Trophoblast cell (in vitro differentiated cells and primary cell): ENCODE data around the gene ROBO4.

Source experiments
- DNase-seq, 2 donors: peaks; one replicate each; pipeline ENCODE4 v3.0.0-alpha.2; 2016
- H2AFZ ChIP-seq: 2 replicates; pipeline ENCODE4 v1.6.1; 2013; ENCODE audit warnings: low read length, moderate library complexity, mild to moderate bottlenecking; ENCODE audit not compliant: insufficient read depth, poor library complexity
- H2AK5ac ChIP-seq: 2 replicates; pipeline ENCODE4 v1.6.1; 2013; ENCODE audit warnings: mild to moderate bottlenecking, low read length
- H2BK120ac ChIP-seq: 2 replicates; pipeline ENCODE4 v1.6.1; 2013; ENCODE audit warnings: low read length, mild to moderate bottlenecking, moderate library complexity; ENCODE audit not compliant: insufficient read depth, poor library complexity
- H2BK12ac ChIP-seq: 2 replicates; pipeline ENCODE4 v1.6.1; 2013; ENCODE audit warnings: mild to moderate bottlenecking, low read length, moderate library complexity
- H2BK5ac ChIP-seq: 2 replicates; pipeline ENCODE4 v1.6.1; 2013; ENCODE audit warnings: low read length, low read depth, moderate library complexity, mild to moderate bottlenecking; ENCODE audit not compliant: poor library complexity
- H3K14ac ChIP-seq: 2 replicates; pipeline ENCODE4 v1.6.1; 2013; ENCODE audit warnings: mild to moderate bottlenecking, low read length
- H3K18ac ChIP-seq: 2 replicates; pipeline ENCODE4 v1.6.1; 2013; ENCODE audit warnings: mild to moderate bottlenecking, low read length
- H3K23ac ChIP-seq: 2 replicates; pipeline ENCODE4 v1.6.1; 2013; ENCODE audit warnings: low read length
- H3K27ac ChIP-seq: 2 replicates; pipeline ENCODE4 v1.5.1; 2013; ENCODE audit warnings: low read depth, mild to moderate bottlenecking, inconsistent platforms, low read length, moderate library complexity
- H3K27me3 ChIP-seq: 2 replicates; pipeline ENCODE4 v1.6.1; 2013; ENCODE audit warnings: inconsistent platforms, mild to moderate bottlenecking, low read length, moderate library complexity; ENCODE audit not compliant: insufficient read depth
- H3K36me3 ChIP-seq, 2 experiments: 1 replicate in 1 of 2; 2 replicates in 1 of 2; pipeline ENCODE4 v1.6.1; 2013; ENCODE audit warnings: low read length in 2 of 2, mild to moderate bottlenecking in 2 of 2, moderate library complexity in 1 of 2; ENCODE audit not compliant: insufficient read depth in 2 of 2, control insufficient read depth in 1 of 2
- H3K4ac ChIP-seq: 2 replicates; pipeline ENCODE4 v1.6.1; 2013; ENCODE audit warnings: low read depth, mild to moderate bottlenecking, low read length, moderate library complexity
- H3K4me1 ChIP-seq, 2 experiments: 1 replicate in 1 of 2; 2 replicates in 1 of 2; pipeline ENCODE4 v1.6.1; 2013; ENCODE audit warnings: low read length in 2 of 2, mild to moderate bottlenecking in 2 of 2, moderate library complexity in 1 of 2; ENCODE audit not compliant: insufficient read depth in 2 of 2, control insufficient read depth in 1 of 2
- H3K4me2 ChIP-seq: 2 replicates; pipeline ENCODE4 v1.6.1; 2013; ENCODE audit warnings: inconsistent platforms, mild to moderate bottlenecking, low read length, moderate library complexity
- H3K4me3 ChIP-seq: 2 replicates; pipeline ENCODE4 v1.5.1; 2013; ENCODE audit warnings: mild to moderate bottlenecking, low read depth, low read length, inconsistent platforms
- H3K79me1 ChIP-seq: one replicate; pipeline ENCODE4 v1.6.1; 2013; ENCODE audit warnings: low read length
- H3K79me2 ChIP-seq: 2 replicates; pipeline ENCODE4 v1.6.1; 2013; ENCODE audit warnings: low read length, mild to moderate bottlenecking; ENCODE audit not compliant: control insufficient read depth, insufficient read depth, poor library complexity
- H3K9ac ChIP-seq: 2 replicates; pipeline ENCODE4 v1.6.1; 2013; ENCODE audit warnings: mild to moderate bottlenecking, low read length
- H3K9me3 ChIP-seq: 2 replicates; pipeline ENCODE4 v1.6.1; 2013; ENCODE audit warnings: low read depth, mild to moderate bottlenecking, control low read depth, inconsistent platforms, low read length; ENCODE audit not compliant: insufficient read depth
- H4K12ac ChIP-seq: 2 replicates; pipeline ENCODE4 v1.6.1; 2013; ENCODE audit warnings: low read depth, mild to moderate bottlenecking, low read length, moderate library complexity
- H4K8ac ChIP-seq: 2 replicates; pipeline ENCODE4 v1.6.1; 2013; ENCODE audit warnings: low read depth, mild to moderate bottlenecking, low read length, moderate library complexity
- H4K91ac ChIP-seq: one replicate; pipeline ENCODE4 v1.6.1; 2013; ENCODE audit warnings: low read depth, mild to moderate bottlenecking, low read length, moderate library complexity
- whole genome bisulfite sequencing: extraction: QIAGEN DNeasy Blood & Tissue Kit; methylation state at CpG from one replicate; pipeline ENCODE4 v1.1.7; 2013; ENCODE audit warnings: missing lambda C conversion rate; ENCODE audit not compliant: insufficient read length, insufficient coverage; ENCODE audit errors: extremely low coverage; 5-methylcytosine and 5-hydroxymethylcytosine counted together

The ROBO4 gene

GRCh38 chr11:124839128-124839971 lies 58.3 kb downstream of the ROBO4 start:
- H3K4me2 ChIP-seq, result peak overlapping the region; percentile 61
- DNase-seq, result peak in 1 of 2 donors; percentile 30
- H2BK5ac ChIP-seq, result no peak overlapping the region
- no peak overlapping the region for H3K27ac ChIP-seq
- H2AK5ac ChIP-seq, result no peak overlapping the region
- H3K36me3 ChIP-seq, result no peaks in the 10 kb centered on the region
- H3K79me1 ChIP-seq, result no peaks in the 10 kb centered on the region
- no peak overlapping the region for H3K18ac ChIP-seq
- no peak overlapping the region for H2BK120ac ChIP-seq
- H2BK12ac ChIP-seq, result no peak overlapping the region
- peak overlapping the region; percentile 26 for H2AFZ ChIP-seq
- H4K12ac ChIP-seq, result no peak overlapping the region
- no peak overlapping the region for H4K91ac ChIP-seq
- peaks cover 53% of the 10 kb centered on the region for H3K27me3 ChIP-seq
- peaks cover 4 to 7% of the 10 kb centered on the region in 2 experiments for H3K4me1 ChIP-seq
- H3K14ac ChIP-seq, result no peak overlapping the region
- H3K23ac ChIP-seq, result no peak overlapping the region
- H3K4ac ChIP-seq, result no peak overlapping the region
- no CpG with 5 or more reads among the region's 87 CpGs for WGBS
- peaks cover 6% of the 10 kb centered on the region for H3K9me3 ChIP-seq
- H3K4me3 ChIP-seq, result no peak overlapping the region
- H3K9ac ChIP-seq, result no peak overlapping the region
- no peak overlapping the region for H4K8ac ChIP-seq
- no peaks in the 10 kb centered on the region for H3K79me2 ChIP-seq

GRCh38 chr11:124838805-124839127 lies 58.9 kb downstream of the ROBO4 start:
- DNase-seq, result no peak
- H2BK5ac ChIP-seq, result no peak overlapping the region
- peaks cover 4 to 7% of the 10 kb centered on the region in 2 experiments for H3K4me1 ChIP-seq
- no peak overlapping the region for H2AFZ ChIP-seq
- peaks cover 6% of the 10 kb centered on the region for H3K9me3 ChIP-seq
- H3K36me3 ChIP-seq, result no peaks in the 10 kb centered on the region
- no peaks in the 10 kb centered on the region for H3K79me1 ChIP-seq
- peaks cover 48% of the 10 kb centered on the region for H3K27me3 ChIP-seq
- H3K4me2 ChIP-seq, result no peak overlapping the region
- H4K8ac ChIP-seq, result no peak overlapping the region
- no peak overlapping the region for H3K23ac ChIP-seq
- no peak overlapping the region for H2BK120ac ChIP-seq
- H3K14ac ChIP-seq, result no peak overlapping the region
- no peak overlapping the region for H3K9ac ChIP-seq
- no peak overlapping the region for H4K91ac ChIP-seq
- WGBS, result no CpG with 5 or more reads among the region's 5 CpGs
- no peak overlapping the region for H3K27ac ChIP-seq
- no peaks in the 10 kb centered on the region for H3K79me2 ChIP-seq
- no peak overlapping the region for H2AK5ac ChIP-seq
- no peak overlapping the region for H3K4me3 ChIP-seq
- H4K12ac ChIP-seq, result no peak overlapping the region
- H3K4ac ChIP-seq, result no peak overlapping the region
- no peak overlapping the region for H2BK12ac ChIP-seq
- H3K18ac ChIP-seq, result no peak overlapping the region

GRCh38 chr11:124837491-124837856 lies 60.2 kb downstream of the ROBO4 start:
- Histone ChIP-seq H3K79me2 (no peaks in the 10 kb centered on the region), H2AFZ (no peak overlapping the region), H3K23ac (no peak overlapping the region), H4K8ac (no peak overlapping the region), H2AK5ac (no peak overlapping the region), H3K4me1 (peaks cover 4 to 7% of the 10 kb centered on the region in 2 experiments), H2BK12ac (no peak overlapping the region), H3K4ac (no peak overlapping the region), H3K14ac (no peak overlapping the region), H3K79me1 (no peaks in the 10 kb centered on the region), H3K18ac (no peak overlapping the region), H3K27me3 (peaks cover 35% of the 10 kb centered on the region), H2BK120ac (no peak overlapping the region), H2BK5ac (no peak overlapping the region), H4K12ac (no peak overlapping the region), H3K4me3 (no peak overlapping the region), H3K27ac (no peak overlapping the region), H3K4me2 (no peak overlapping the region), H3K36me3 (no peaks in the 10 kb centered on the region), H3K9ac (no peak overlapping the region), H3K9me3 (peaks cover 4% of the 10 kb centered on the region), H4K91ac (no peak overlapping the region)
- DNase-seq, result peak; percentile 71 to 92
- WGBS, result no CpG with 5 or more reads among the region's 3 CpGs

GRCh38 chr11:124835918-124836317 lies 61.7 kb downstream of the ROBO4 start:
- no peak overlapping the region for H4K12ac ChIP-seq
- no peak overlapping the region for H3K4ac ChIP-seq
- H2BK12ac ChIP-seq, result no peak overlapping the region
- WGBS, result no CpG with 5 or more reads among the region's 8 CpGs
- peaks cover 26% of the 10 kb centered on the region for H3K27me3 ChIP-seq
- no peak overlapping the region for H2AK5ac ChIP-seq
- H4K91ac ChIP-seq, result no peak overlapping the region
- H3K4me2 ChIP-seq, result no peak overlapping the region
- H2AFZ ChIP-seq, result no peak overlapping the region
- H3K9ac ChIP-seq, result no peak overlapping the region
- H3K27ac ChIP-seq, result no peak overlapping the region
- H3K9me3 ChIP-seq, result peaks cover 4% of the 10 kb centered on the region
- no peak overlapping the region for H3K18ac ChIP-seq
- H2BK120ac ChIP-seq, result no peak overlapping the region
- no peaks in the 10 kb centered on the region for H3K79me1 ChIP-seq
- no peak overlapping the region for H3K14ac ChIP-seq
- H3K4me3 ChIP-seq, result no peak overlapping the region
- H3K79me2 ChIP-seq, result no peaks in the 10 kb centered on the region
- no peak overlapping the region for H4K8ac ChIP-seq
- no peaks in the 10 kb centered on the region for H3K36me3 ChIP-seq
- no peak overlapping the region for H3K23ac ChIP-seq
- no peak for DNase-seq
- no peak overlapping the region for H2BK5ac ChIP-seq
- peaks cover 4 to 7% of the 10 kb centered on the region in 2 experiments for H3K4me1 ChIP-seq
